Suprapubic skin (tissue), 3 donors: ENCODE results near the gene DPF1.

Source experiments
- EP300 ChIP-seq: sonication (generic); formaldehyde crosslinking; IDR thresholded peaks from one replicate; pipeline ENCODE4 v1.6.1; 2017; ENCODE audit warnings: antibody characterized with exemption
- TF ChIP-seq, protein P1 (sequence below), 2 donors: fragments of 200-600 bp in 1 of 2; fragments of 450-650 bp in 1 of 2; sonication (generic) in 1 of 2; IDR thresholded peaks; one replicate each; pipeline ENCODE4 v1.5.1; 2016 to 2019; ENCODE audit warnings: antibody characterized with exemption in 2 of 2, mild to moderate bottlenecking in 1 of 2, moderate library complexity in 1 of 2

DNA sequence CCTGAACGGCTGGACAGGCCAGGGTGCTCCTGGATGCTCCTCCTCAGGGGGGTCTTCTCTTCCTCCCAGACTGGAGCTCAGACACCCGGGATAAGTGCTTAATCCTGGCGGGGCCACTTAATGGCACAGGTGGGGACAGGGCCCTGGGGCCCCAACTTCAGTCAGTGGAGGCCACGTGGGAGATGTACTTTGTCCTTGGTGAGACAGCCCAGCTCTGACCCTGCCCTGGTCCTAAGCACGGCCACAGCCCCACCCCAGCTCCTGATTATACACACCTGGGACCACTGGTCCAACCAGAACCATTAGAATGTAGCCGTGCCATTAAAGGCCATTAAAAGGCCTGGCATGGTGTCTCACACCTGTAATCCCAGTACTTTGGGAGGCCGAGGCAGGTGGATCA lies 24.4 kb upstream of the DPF1 start:
- TF ChIP-seq, protein P1, sequence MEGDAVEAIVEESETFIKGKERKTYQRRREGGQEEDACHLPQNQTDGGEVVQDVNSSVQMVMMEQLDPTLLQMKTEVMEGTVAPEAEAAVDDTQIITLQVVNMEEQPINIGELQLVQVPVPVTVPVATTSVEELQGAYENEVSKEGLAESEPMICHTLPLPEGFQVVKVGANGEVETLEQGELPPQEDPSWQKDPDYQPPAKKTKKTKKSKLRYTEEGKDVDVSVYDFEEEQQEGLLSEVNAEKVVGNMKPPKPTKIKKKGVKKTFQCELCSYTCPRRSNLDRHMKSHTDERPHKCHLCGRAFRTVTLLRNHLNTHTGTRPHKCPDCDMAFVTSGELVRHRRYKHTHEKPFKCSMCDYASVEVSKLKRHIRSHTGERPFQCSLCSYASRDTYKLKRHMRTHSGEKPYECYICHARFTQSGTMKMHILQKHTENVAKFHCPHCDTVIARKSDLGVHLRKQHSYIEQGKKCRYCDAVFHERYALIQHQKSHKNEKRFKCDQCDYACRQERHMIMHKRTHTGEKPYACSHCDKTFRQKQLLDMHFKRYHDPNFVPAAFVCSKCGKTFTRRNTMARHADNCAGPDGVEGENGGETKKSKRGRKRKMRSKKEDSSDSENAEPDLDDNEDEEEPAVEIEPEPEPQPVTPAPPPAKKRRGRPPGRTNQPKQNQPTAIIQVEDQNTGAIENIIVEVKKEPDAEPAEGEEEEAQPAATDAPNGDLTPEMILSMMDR (IDR thresholded peaks at IDR 0.05): no peak
- no peak for TF ChIP-seq EP300
